Neural progenitor cell (in vitro differentiated cells): ENCODE measurements around the gene HSPA12A.

Source experiments
- EZH2 ChIP-seq: fragments of 200-600 bp; sonication (generic); IDR thresholded peaks from 2 replicates; pipeline ENCODE4 v1.6.1; 2017; ENCODE audit warnings: antibody characterized with exemption, mild to moderate bottlenecking, moderate library complexity
- EZH2phosphoT487 ChIP-seq: fragments of 200-600 bp; sonication (generic); IDR thresholded peaks from 2 replicates; pipeline ENCODE4 v1.6.1; 2017; ENCODE audit warnings: antibody characterized with exemption
- TF ChIP-seq, protein P1 (sequence below): fragments of 200-600 bp; sonication (generic); IDR thresholded peaks from 2 replicates; pipeline ENCODE4 v1.5.1; 2017; ENCODE audit warnings: antibody characterized with exemption, mild to moderate bottlenecking

- TF ChIP-seq, protein P1, sequence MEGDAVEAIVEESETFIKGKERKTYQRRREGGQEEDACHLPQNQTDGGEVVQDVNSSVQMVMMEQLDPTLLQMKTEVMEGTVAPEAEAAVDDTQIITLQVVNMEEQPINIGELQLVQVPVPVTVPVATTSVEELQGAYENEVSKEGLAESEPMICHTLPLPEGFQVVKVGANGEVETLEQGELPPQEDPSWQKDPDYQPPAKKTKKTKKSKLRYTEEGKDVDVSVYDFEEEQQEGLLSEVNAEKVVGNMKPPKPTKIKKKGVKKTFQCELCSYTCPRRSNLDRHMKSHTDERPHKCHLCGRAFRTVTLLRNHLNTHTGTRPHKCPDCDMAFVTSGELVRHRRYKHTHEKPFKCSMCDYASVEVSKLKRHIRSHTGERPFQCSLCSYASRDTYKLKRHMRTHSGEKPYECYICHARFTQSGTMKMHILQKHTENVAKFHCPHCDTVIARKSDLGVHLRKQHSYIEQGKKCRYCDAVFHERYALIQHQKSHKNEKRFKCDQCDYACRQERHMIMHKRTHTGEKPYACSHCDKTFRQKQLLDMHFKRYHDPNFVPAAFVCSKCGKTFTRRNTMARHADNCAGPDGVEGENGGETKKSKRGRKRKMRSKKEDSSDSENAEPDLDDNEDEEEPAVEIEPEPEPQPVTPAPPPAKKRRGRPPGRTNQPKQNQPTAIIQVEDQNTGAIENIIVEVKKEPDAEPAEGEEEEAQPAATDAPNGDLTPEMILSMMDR: no peak
- TF ChIP-seq EZH2: no peak
- no peak for TF ChIP-seq EZH2phosphoT487
Observed at GRCh38 chr10:116787053-116787659, 44.8 kb upstream of the HSPA12A start.
